NK-92 (cell line): ENCODE measurements around the gene GAD2.

Source experiments
- DNase-seq: peaks from one replicate; lab custom pipeline; 2025; ENCODE audit not compliant: unreplicated experiment; lab: John Stamatoyannopoulos, UW

GAD2 gene

DNA sequence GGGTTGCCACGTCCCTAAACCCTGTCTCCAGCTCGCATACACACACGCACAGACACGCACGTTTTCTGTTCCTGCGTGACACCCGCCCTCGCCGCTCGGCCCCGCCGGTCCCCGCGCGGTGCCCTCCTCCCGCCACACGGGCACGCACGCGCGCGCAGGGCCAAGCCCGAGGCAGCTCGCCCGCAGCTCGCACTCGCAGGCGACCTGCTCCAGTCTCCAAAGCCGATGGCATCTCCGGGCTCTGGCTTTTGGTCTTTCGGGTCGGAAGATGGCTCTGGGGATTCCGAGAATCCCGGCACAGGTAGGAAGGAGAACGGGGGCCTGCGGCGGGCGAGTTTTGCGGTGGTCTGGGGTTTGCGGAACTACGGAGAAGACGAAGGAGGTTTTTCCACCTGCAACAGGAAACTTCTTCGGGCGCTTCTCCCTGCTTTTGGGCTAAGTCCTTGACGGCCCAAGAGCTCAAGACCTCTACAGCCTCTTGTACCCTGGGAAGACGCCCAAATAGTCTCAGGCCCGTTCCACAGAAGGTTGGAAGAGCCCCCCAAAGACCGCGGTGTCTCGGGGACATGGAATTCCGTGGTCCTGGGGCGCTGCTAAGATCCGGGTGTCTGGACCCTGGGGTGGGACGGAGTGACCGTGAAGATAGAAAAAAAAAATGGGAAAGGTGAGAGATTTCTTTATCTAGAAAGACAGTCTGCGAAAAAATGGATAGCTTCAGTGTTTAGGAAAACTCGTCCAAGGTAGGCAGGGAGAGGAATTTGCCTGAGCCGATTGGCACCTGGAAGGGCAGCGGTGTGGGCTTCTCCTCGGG lies at the start of gene GAD2:
Gene GAD2, plus strand, starts transcription at position 190 of the 811 bp plus-strand sequence. Its CDS starts 36 bp downstream, at position 226.
- no peak for DNase-seq

GRCh38 chr10:26169466-26169865 lies 47.1 kb upstream of the GAD2 start:
- DNase-seq = no peak

- no peak for DNase-seq
Measured at GRCh38 chr10:26172131-26172530, 44.4 kb upstream of the GAD2 start.

DNA sequence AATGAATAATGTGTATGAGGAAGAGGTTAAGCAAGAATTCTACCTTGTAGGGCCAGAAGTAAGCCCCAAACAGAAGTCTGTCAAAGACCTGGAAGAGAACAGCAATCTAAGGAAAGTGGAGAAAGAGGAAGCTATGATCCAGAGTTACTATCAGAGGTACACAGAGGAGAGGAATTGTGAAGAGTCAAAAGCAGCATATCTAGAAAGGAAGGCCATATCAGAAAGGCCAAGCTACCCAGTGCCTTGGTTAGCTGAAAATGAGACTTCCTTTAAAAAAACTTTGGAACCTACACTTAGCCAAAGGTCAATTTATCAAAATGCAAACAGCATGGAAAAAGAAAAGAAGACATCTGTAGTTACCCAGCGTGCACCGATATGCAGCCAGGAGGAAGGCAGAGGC lies 42.7 kb upstream of the GAD2 start:
- DNase-seq = no peak

- no peak for DNase-seq
Measured at GRCh38 chr10:26177341-26177740, 39.2 kb upstream of the GAD2 start.

DNA sequence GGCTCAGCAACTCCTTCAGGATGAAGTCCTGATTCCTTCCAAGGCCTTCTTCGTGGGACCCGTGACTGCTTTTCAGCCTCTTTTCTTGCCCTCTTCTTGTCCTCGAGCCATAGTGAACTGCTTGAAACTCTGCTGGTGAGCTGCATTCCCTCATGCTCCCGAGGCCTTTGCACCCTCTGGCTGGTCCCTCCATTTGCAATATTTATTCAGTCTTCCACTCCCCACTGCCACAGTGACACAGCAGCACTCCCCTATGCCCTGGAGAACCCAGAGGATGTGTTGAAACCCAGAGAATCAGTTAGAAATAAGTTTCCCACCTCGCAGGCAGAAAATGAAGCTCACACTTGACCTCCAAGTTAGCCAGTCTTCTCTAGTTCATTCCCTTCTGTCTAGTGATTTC lies 22.3 kb upstream of the GAD2 start:
- DNase-seq = no peak

GRCh38 chr10:26197248-26197647 lies 19.3 kb upstream of the GAD2 start:
- DNase-seq = no peak

DNA sequence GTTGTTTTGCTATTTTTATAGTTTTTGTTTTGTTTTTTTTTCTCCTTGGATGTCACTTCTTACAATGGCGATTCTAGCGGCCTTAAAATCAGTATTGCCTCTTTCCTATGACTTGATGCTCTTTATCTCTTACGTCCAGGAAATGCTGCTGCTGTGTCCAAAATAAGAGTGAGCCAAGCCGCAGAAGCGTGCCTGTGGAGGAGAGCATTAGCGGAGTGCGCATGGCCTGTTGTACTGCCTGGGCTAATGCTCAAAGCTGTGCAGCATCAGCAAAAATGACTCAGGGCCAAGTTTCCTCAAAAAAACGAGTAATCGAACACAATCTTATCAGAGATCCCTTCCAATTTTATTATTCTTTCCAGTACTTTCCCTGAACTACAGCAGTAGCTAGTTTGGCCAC lies 18.5 kb upstream of the GAD2 start:
- DNase-seq = no peak

DNA sequence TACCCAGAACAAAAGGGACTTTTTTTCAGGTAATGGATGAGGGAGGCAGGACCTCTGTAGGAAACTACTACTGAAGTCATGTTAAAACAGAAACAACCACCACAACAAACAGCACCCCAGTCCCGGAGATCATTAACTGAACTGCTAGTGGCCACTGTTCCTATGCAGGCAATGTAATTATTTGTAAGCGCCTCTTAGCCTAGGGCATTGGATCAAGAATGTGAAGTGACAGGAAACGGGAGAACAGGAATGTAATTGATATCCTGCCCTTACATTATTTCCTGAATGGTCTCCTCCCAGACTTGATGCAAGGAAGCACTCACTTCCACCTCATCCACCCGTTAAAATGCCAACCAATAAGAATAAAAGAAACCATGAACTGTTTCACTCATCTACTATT lies 16.7 kb upstream of the GAD2 start:
- DNase-seq = no peak

GRCh38 chr10:26205223-26205622 lies 11.4 kb upstream of the GAD2 start:
- DNase-seq = no peak

DNA sequence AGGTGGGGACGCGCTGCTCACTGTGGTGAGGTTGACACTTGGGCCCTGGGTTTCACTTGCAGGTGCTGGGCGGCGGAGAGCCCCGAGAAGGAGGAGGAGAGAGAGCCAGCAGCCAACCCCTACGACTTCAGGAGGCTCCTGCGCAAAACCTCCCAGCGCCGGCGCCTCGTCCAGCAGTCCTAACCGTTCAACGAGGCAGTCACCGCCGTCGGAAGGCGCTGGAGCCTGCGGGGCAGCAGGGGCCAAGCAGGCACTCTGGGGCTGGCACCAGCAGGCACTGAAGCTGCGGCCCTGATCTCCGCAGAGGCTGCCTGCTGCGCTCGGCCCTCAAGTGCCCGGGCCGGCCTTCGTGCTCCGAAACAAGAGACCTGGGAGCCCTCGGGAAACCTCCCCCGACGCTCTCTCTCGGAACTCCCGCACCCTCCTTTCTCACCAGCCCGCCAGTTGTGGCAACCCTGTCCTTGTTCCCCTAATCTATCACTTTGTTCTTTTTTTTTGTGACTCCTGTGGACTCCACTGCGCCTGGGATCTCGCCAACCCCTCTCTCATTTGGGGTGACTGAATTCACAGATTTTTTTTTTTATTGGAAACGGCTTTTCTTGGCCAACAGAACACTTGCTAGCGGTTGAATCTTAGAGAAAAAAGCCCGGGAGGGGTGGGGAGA lies 4.7 kb upstream of the GAD2 start:
- no peak for DNase-seq

DNA sequence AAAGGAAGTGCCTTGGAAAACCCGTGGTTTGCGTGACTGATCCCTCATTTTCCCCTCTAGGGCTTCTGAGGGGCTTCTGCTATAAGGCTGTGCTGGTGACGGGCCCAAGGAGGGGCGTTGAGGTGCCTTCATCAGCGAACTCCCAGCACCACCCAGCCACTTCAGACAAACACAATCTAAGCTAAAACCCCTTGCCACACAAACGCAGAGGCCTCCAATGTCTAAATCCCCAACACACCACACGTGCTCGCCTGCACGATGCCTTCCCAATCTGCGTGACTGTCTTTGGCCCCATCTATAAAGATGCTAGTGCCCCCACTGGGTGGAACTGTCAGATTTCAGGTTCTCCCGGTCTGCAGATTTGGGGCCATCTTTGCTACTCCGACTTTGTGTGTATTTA lies 4.1 kb upstream of the GAD2 start:
- DNase-seq = no peak

GRCh38 chr10:26213157-26213800 lies 3.3 kb upstream of the GAD2 start:
- no peak for DNase-seq

- DNase-seq = no peak
Measured at GRCh38 chr10:26214004-26214403, 2.6 kb upstream of the GAD2 start.

- no peak for DNase-seq
Measured at GRCh38 chr10:26214551-26215395, 1.8 kb upstream of the GAD2 start.

GRCh38 chr10:26215396-26215934 lies 1.1 kb upstream of the GAD2 start:
- DNase-seq = no peak

GRCh38 chr10:26215935-26216584 lies 514 bp upstream of the GAD2 start:
- no peak for DNase-seq

DNA sequence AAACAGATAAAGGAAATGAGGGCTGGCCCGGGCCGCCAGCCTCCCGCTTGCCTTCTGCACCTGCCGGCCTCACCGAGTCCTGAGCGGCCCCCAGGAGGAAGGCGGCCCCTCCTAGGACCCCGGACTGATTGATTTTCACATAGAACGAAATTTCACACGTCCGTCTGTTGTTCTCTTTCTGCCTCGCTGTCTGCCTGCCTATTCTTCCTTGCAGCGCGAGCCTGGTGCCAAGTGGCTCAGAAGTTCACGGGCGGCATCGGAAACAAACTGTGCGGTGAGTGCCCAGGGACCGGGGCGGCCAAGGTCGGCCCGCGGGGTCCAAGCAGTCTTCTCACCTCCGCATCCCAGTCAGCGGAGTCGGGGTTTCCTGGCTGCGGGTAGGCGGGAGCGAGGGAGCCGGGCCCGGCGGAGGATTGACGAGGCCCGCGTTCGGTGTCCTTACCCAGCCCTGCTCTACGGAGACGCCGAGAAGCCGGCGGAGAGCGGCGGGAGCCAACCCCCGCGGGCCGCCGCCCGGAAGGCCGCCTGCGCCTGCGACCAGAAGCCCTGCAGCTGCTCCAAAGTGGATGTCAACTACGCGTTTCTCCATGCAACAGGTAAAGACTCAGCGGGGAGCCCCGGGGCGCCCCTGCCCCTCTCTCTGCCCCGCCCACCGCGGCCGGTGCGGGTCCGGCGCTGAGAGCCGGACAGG lies 967 bp downstream of the GAD2 start:
- DNase-seq = no peak

- DNase-seq = no peak
Measured at GRCh38 chr10:26219676-26220075, 3.1 kb downstream of the GAD2 start.

- DNase-seq = no peak
Measured at GRCh38 chr10:26220901-26221300, 4.3 kb downstream of the GAD2 start.
